OCI-LY1 (cell line): ENCODE data around the gene CNPY2.

ENCODE experiments used
- CTCF ChIP-seq: fragments of 200-600 bp; sonication (generic), shearing (Covaris generic); IDR thresholded peaks from 2 replicates; pipeline ENCODE4 v1.5.1; 2017; ENCODE audit warnings: mild to moderate bottlenecking, antibody characterized with exemption, low read length, moderate library complexity, mixed read lengths
- EZH2 ChIP-seq: fragments of 200-600 bp; sonication (generic), shearing (Covaris generic); IDR thresholded peaks from 2 replicates; pipeline ENCODE4 v1.8.0; 2017; ENCODE audit warnings: borderline replicate concordance, mixed run types, mild to moderate bottlenecking, antibody characterized with exemption, low read length, moderate library complexity, mixed read lengths

- TF ChIP-seq CTCF (no peak), EZH2 (no peak)
Observed at GRCh38 chr12:56338308-56339157, 22.7 kb upstream of the CNPY2 start, which contains the start of gene IL23A.
